Measurements from ENCODE around the gene GNB1L.

Gene GNB1L

GRCh38 chr22:19807161-19807913 is 47.3 kb downstream of the GNB1L start:
- no peak for DNase-seq

GRCh38 chr22:19806213-19807160 is 48.2 kb downstream of the GNB1L start:
- DNase-seq = no peak

- no peak for DNase-seq
Observed at GRCh38 chr22:19805821-19806212, 48.9 kb downstream of the GNB1L start.

GRCh38 chr22:19803736-19804267 is 50.9 kb downstream of the GNB1L start:
- no peak for DNase-seq

- no peak for DNase-seq
Observed at GRCh38 chr22:19802894-19803735, 51.6 kb downstream of the GNB1L start.

GRCh38 chr22:19802001-19802893 is 52.4 kb downstream of the GNB1L start:
- DNase-seq = no peak

GRCh38 chr22:19801340-19802000 is 53.2 kb downstream of the GNB1L start:
- DNase-seq = no peak

- no peak for DNase-seq
Observed at GRCh38 chr22:19800761-19801244, 53.9 kb downstream of the GNB1L start.

GRCh38 chr22:19800306-19800705 is 54.4 kb downstream of the GNB1L start:
- no peak for DNase-seq

- peak; percentile 66 for DNase-seq
Observed at GRCh38 chr22:19799322-19800190, 55.1 kb downstream of the GNB1L start.

GRCh38 chr22:19798891-19799293 is 55.8 kb downstream of the GNB1L start:
- DNase-seq = no peak

- no peak for DNase-seq
Observed at GRCh38 chr22:19798003-19798665, 56.5 kb downstream of the GNB1L start.

- no peak for DNase-seq
Observed at GRCh38 chr22:19797086-19798002, 57.3 kb downstream of the GNB1L start.

GRCh38 chr22:19796160-19796559 is 58.5 kb downstream of the GNB1L start:
- no peak for DNase-seq

GRCh38 chr22:19795617-19796008 is 59.1 kb downstream of the GNB1L start:
- no peak for DNase-seq

- DNase-seq = no peak
Observed at GRCh38 chr22:19793661-19794310, 60.9 kb downstream of the GNB1L start.

GRCh38 chr22:19793161-19793560 is 61.5 kb downstream of the GNB1L start:
- DNase-seq = no peak
